ENCODE measurements around the gene NEXN. TPM values are rescaled to one million over a fixed set of nuclear protein-coding genes. Genes with fewer than 3 reads are reported as not detected.
A peak's percentile ranks its signal among the peaks of the same experiment; 100 is the strongest.
"Not testable (repeated sequence)": the region's sequence is repeated elsewhere in the genome, so short reads cannot be mapped to it uniquely, and the experiment has no call there.

Gene NEXN
- total and polyA plus RNA-seq, 11 donors, result 224 to 935 (median 370) TPM

DNA sequence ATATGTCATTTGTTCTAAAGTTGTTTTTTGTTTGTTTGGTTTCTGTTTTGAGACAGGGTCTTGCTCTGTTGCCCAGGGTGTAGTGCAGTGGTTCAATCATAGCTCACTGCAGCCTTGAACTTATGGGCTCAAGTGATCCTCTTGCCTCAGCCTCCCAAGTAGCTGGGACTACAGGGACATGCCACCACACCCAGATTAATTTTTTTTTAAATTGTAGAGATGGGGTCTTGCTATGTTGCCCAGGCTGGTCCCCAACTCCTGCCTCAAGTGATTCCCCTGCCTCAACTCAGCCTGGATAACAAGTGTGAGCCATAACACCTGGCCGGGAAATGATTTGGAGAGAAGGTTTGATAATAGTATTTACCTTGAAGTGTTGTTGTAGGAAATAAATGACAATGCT is 18.2 kb downstream of the NEXN start:
- peaks cover 0 to 19% (median 2%) of the 10 kb centered on the region in 12 donors for H3K4me1 ChIP-seq
- 65 to 88% (median 76%) methylated on average over 1 of the region's 1 CpG for WGBS, 4 donors

DNA sequence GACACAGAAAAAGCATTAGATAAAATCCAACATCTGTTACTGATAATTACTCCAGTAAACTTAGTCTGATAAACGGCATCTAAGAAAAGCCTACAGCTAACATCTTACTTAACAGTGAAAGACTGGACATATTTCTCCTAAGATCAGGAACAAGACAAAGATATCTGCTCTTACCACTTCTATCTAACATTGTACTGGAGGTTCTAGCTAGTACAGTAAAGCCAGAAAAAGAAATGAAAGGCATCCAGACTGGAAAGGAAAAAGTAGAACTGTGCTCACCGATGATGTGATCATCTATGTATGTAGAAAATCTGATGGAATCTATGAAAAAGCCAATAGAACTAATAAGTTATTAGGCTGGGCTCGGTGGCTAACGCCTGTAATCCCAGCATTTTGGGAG is 21.7 kb downstream of the NEXN start:
- H3K9me3 ChIP-seq, result no peaks in the 10 kb centered on the region
- H3K27me3 ChIP-seq, result no peaks in the 10 kb centered on the region
- H3K36me3 ChIP-seq, result peaks cover 0 to 48% (median 0%) of the 10 kb centered on the region in 9 donors
- H3K4me1 ChIP-seq, result peaks cover 0 to 12% (median 4%) of the 10 kb centered on the region in 12 donors
- peak overlapping the region in 2 of 12 donors; percentile 5 to 8 for H3K27ac ChIP-seq
- no peak for TF ChIP-seq POLR2A (IDR thresholded peaks at IDR 0.05)
- TF ChIP-seq CTCF (IDR thresholded peaks at IDR 0.05), result no peak
- DNase-seq (no peak), ATAC-seq (no peak)
- intact Hi-C loops (cut with DNase I), result no loop called here
- no peak overlapping the region for H3K4me3 ChIP-seq
- WGBS, 4 donors, result 73 to 84% (median 80%) methylated on average over 4 of the region's 4 CpGs

More for the DNA sequence above, 18.2 kb downstream of the NEXN start:
- ATAC-seq, result no peak
- no peak overlapping the region for H3K27ac ChIP-seq
- peaks cover 0 to 51% (median 0%) of the 10 kb centered on the region in 9 donors for H3K36me3 ChIP-seq
- no peak for TF ChIP-seq CTCF (IDR thresholded peaks at IDR 0.05)
- no peaks in the 10 kb centered on the region for H3K9me3 ChIP-seq
- no peak for DNase-seq
- intact Hi-C loops (cut with DNase I), result no loop called here
- H3K27me3 ChIP-seq, result no peaks in the 10 kb centered on the region
- no peak overlapping the region for H3K4me3 ChIP-seq

- H3K27ac ChIP-seq, result not testable (repeated sequence)
Observed at GRCh38 chr1:77918918-77919317, 30.5 kb downstream of the NEXN start.

GRCh38 chr1:77925518-77925917 is 37.1 kb downstream of the NEXN start:
- peaks cover 0 to 15% (median 0%) of the 10 kb centered on the region in 12 donors for H3K4me1 ChIP-seq
- ATAC-seq (no peak), DNase-seq (no peak)
- TF ChIP-seq CTCF (IDR thresholded peaks at IDR 0.05) (no peak), POLR2A (IDR thresholded peaks at IDR 0.05) (no peak)
- H3K27me3 ChIP-seq, result no peaks in the 10 kb centered on the region
- no peaks in the 10 kb centered on the region for H3K9me3 ChIP-seq
- 76 to 82% (median 81%) methylated on average over 1 of the region's 1 CpG for WGBS, 4 donors
- intact Hi-C loops (cut with DNase I), result no loop called here
- peaks cover 0 to 99% (median 62%) of the 10 kb centered on the region in 9 donors for H3K36me3 ChIP-seq
- peak overlapping the region in 4 of 12 donors; percentile 7 to 23 (median 14) for H3K27ac ChIP-seq
- H3K4me3 ChIP-seq, result peak overlapping the region in 1 of 12 donors; percentile 25

More at GRCh38 chr1:77918918-77919317, 30.5 kb downstream of the NEXN start:
- H3K4me3 ChIP-seq; intact Hi-C loops (cut with DNase I); H3K9me3 ChIP-seq; DNase-seq; H3K4me1 ChIP-seq; ATAC-seq; H3K27me3 ChIP-seq: not testable (repeated sequence)
- WGBS, 4 donors, result 82 to 90% (median 87%) methylated on average over 5 of the region's 5 CpGs
- peaks cover 0 to 92% (median 63%) of the 10 kb centered on the region in 9 donors for H3K36me3 ChIP-seq

DNA sequence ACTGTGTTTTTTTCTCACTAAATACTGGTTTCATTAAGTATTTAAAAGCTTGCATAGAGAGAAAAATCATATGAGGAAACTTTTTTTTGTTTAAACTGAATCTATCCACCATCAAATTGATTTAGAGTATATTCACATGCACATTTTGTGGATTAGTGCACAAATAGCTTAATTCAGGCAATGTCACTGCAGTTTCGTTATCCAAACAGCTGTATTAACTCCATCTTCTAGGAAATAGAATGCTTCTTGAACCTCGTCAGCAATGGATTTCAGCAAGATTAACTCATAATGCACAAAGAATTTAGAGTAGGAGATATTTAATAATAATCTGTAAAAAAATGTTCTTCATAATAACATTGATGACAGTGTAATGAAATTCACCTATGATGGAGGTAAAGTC is 37.5 kb downstream of the NEXN start:
- Histone ChIP-seq H3K36me3 (peaks cover 0 to 99% (median 63%) of the 10 kb centered on the region in 9 donors), H3K9me3 (no peaks in the 10 kb centered on the region), H3K27me3 (no peaks in the 10 kb centered on the region), H3K27ac (peak overlapping the region in 7 of 12 donors; percentile 8 to 61 (median 28)), H3K4me3 (peak overlapping the region in 7 of 12 donors; percentile 18 to 52 (median 25)), H3K4me1 (peaks cover 0 to 15% (median 0%) of the 10 kb centered on the region in 12 donors)
- no peak for DNase-seq
- intact Hi-C loops (cut with DNase I), result no loop called here
- 47 to 63% (median 57%) methylated on average over 2 of the region's 2 CpGs for WGBS, 4 donors
- no peak for TF ChIP-seq POLR2A (IDR thresholded peaks at IDR 0.05)
- no peak for TF ChIP-seq CTCF (IDR thresholded peaks at IDR 0.05)
- ATAC-seq, result no peak

Measured in heart left ventricle (tissue), 16 donors.